ENCODE results near the gene CEACAM5. TPM values are rescaled to one million over a fixed set of nuclear protein-coding genes. Genes with fewer than 3 reads are reported as not detected.
"Not testable (repeated sequence)": the region's sequence is repeated elsewhere in the genome, so short reads cannot be mapped to it uniquely, and the experiment has no call there.

The CEACAM5 gene
- total RNA-seq, 2 experiments from 2014 or later: not detected

GRCh38 chr19:41702171-41702651 is 6.2 kb upstream of the CEACAM5 start:
- no peaks in the 10 kb centered on the region for H3K9me3 Mint-ChIP-seq
- H3K27ac Mint-ChIP-seq: no peak overlapping the region
- peaks cover 19% of the 10 kb centered on the region for H3K27me3 Mint-ChIP-seq (ENCODE audit: low read depth)
- no peak for DNase-seq
- H3K36me3 Mint-ChIP-seq (ENCODE audit: low read depth): no peaks in the 10 kb centered on the region
- no peak overlapping the region for H3K4me3 Mint-ChIP-seq
- intact Hi-C loops (cut with micrococcal nuclease): no loop called here
- CTCF ChIA-PET: interaction anchor here (0.8 to 4.8 kb wide), 5 partner anchors 10 to 63 kb away, joined by 3 to 17 read pairs (median 5); no protein-coding TSS in a partner anchor
- peaks cover 2% of the 10 kb centered on the region for H3K4me1 Mint-ChIP-seq (ENCODE audit: low read depth)

GRCh38 chr19:41703602-41704293 is 4.7 kb upstream of the CEACAM5 start:
- Mint-ChIP-seq H3K27me3 (ENCODE audit: low read depth) (peaks cover 25% of the 10 kb centered on the region), H3K4me1 (ENCODE audit: low read depth) (peaks cover 2% of the 10 kb centered on the region), H3K27ac (no peak overlapping the region), H3K36me3 (ENCODE audit: low read depth) (no peaks in the 10 kb centered on the region), H3K9me3 (no peaks in the 10 kb centered on the region), H3K4me3 (no peak overlapping the region)
- intact Hi-C loops (cut with micrococcal nuclease): no loop called here
- CTCF ChIA-PET: interaction anchor here (1.0 to 4.8 kb wide), 2 partner anchors 43 to 63 kb away, joined by 4 to 17 read pairs; no protein-coding TSS in a partner anchor
- DNase-seq: no peak

- peaks cover 25% of the 10 kb centered on the region for H3K27me3 Mint-ChIP-seq (ENCODE audit: low read depth)
- intact Hi-C loops (cut with micrococcal nuclease): loop anchor here (1.0 to 5.0 kb wide), 3 partner anchors 41 to 115 kb away; no protein-coding TSS in a partner anchor
- CTCF ChIA-PET: interaction anchor here (0.8 to 3.5 kb wide), 8 partner anchors 10 to 79 kb away, joined by 3 to 58 read pairs (median 9); no protein-coding TSS in a partner anchor
- H3K4me1 Mint-ChIP-seq (ENCODE audit: low read depth): peaks cover 2% of the 10 kb centered on the region
- H3K27ac Mint-ChIP-seq: no peak overlapping the region
- H3K36me3 Mint-ChIP-seq (ENCODE audit: low read depth): no peaks in the 10 kb centered on the region
- H3K4me3 Mint-ChIP-seq: no peak overlapping the region
- H3K9me3 Mint-ChIP-seq: no peaks in the 10 kb centered on the region
- DNase-seq: peak; percentile 61
Observed at GRCh38 chr19:41705393-41706174, 2.8 kb upstream of the CEACAM5 start.

DNA sequence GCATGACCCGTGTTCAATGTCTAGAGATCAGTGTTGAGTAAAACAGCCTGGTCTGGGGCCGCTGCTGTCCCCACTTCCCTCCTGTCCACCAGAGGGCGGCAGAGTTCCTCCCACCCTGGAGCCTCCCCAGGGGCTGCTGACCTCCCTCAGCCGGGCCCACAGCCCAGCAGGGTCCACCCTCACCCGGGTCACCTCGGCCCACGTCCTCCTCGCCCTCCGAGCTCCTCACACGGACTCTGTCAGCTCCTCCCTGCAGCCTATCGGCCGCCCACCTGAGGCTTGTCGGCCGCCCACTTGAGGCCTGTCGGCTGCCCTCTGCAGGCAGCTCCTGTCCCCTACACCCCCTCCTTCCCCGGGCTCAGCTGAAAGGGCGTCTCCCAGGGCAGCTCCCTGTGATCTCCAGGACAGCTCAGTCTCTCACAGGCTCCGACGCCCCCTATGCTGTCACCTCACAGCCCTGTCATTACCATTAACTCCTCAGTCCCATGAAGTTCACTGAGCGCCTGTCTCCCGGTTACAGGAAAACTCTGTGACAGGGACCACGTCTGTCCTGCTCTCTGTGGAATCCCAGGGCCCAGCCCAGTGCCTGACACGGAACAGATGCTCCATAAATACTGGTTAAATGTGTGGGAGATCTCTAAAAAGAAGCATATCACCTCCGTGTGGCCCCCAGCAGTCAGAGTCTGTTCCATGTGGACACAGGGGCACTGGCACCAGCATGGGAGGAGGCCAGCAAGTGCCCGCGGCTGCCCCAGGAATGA is 1.5 kb upstream of the CEACAM5 start:
- peaks cover 2% of the 10 kb centered on the region for H3K4me1 Mint-ChIP-seq (ENCODE audit: low read depth)
- DNase-seq: peak; percentile 75
- H3K9me3 Mint-ChIP-seq: no peaks in the 10 kb centered on the region
- no peaks in the 10 kb centered on the region for H3K36me3 Mint-ChIP-seq (ENCODE audit: low read depth)
- peaks cover 25% of the 10 kb centered on the region for H3K27me3 Mint-ChIP-seq (ENCODE audit: low read depth)
- H3K27ac Mint-ChIP-seq: no peak overlapping the region
- CTCF ChIA-PET: interaction anchor here (0.6 to 3.5 kb wide), 34 partner anchors 10 to 673 kb away, joined by 3 to 58 read pairs (median 4); partner anchors contain the start of gene CEACAM6
- peak overlapping the region; percentile 62 for H3K4me3 Mint-ChIP-seq
- intact Hi-C loops (cut with micrococcal nuclease): loop anchor here (1.0 to 5.0 kb wide), 4 partner anchors 39 to 114 kb away; no protein-coding TSS in a partner anchor

GRCh38 chr19:41707502-41707812 is 969 bp upstream of the CEACAM5 start:
- H3K4me1 Mint-ChIP-seq (ENCODE audit: low read depth): peaks cover 2% of the 10 kb centered on the region
- H3K27ac Mint-ChIP-seq: no peak overlapping the region
- DNase-seq: no peak
- CTCF ChIA-PET: interaction anchor here (0.6 to 3.5 kb wide), 28 partner anchors 9 to 674 kb away, joined by 3 to 58 read pairs (median 6); partner anchors contain the start of gene CEACAM6
- no peaks in the 10 kb centered on the region for H3K9me3 Mint-ChIP-seq
- H3K27me3 Mint-ChIP-seq (ENCODE audit: low read depth): peaks cover 25% of the 10 kb centered on the region
- intact Hi-C loops (cut with micrococcal nuclease): loop anchor here (1.0 to 5.0 kb wide), 3 partner anchors 65 to 113 kb away; no protein-coding TSS in a partner anchor
- H3K36me3 Mint-ChIP-seq (ENCODE audit: low read depth): no peaks in the 10 kb centered on the region
- no peak overlapping the region for H3K4me3 Mint-ChIP-seq

- peaks cover 2% of the 10 kb centered on the region for H3K4me1 Mint-ChIP-seq (ENCODE audit: low read depth)
Observed at GRCh38 chr19:41707871-41708371, 505 bp upstream of the CEACAM5 start.

GRCh38 chr19:41709516-41709915 is 1.1 kb downstream of the CEACAM5 start:
- CTCF ChIA-PET; DNase-seq; H3K36me3 Mint-ChIP-seq (ENCODE audit: low read depth); H3K4me3 Mint-ChIP-seq; H3K9me3 Mint-ChIP-seq; H3K27ac Mint-ChIP-seq; H3K4me1 Mint-ChIP-seq (ENCODE audit: low read depth): not testable (repeated sequence)
- peaks cover 29% of the 10 kb centered on the region for H3K27me3 Mint-ChIP-seq (ENCODE audit: low read depth)
- intact Hi-C loops (cut with micrococcal nuclease): loop anchor here (5.0 kb wide), 1 partner anchor 67 kb away; no protein-coding TSS in a partner anchor

More at GRCh38 chr19:41707871-41708371, 505 bp upstream of the CEACAM5 start:
- Mint-ChIP-seq H3K4me3 (no peak overlapping the region), H3K27me3 (ENCODE audit: low read depth) (peaks cover 25% of the 10 kb centered on the region), H3K36me3 (ENCODE audit: low read depth) (no peaks in the 10 kb centered on the region), H3K27ac (no peak overlapping the region), H3K9me3 (no peaks in the 10 kb centered on the region)
- CTCF ChIA-PET: interaction anchor here (1.4 to 3.5 kb wide), 7 partner anchors 9 to 77 kb away, joined by 6 to 58 read pairs (median 13); no protein-coding TSS in a partner anchor
- no peak for DNase-seq
- intact Hi-C loops (cut with micrococcal nuclease): loop anchor here (1.0 to 5.0 kb wide), 3 partner anchors 66 to 113 kb away; no protein-coding TSS in a partner anchor

- DNase-seq: no peak
- H3K4me1 Mint-ChIP-seq (ENCODE audit: low read depth): peaks cover 2% of the 10 kb centered on the region
- intact Hi-C loops (cut with micrococcal nuclease): loop anchor here (5.0 kb wide), 1 partner anchor 68 kb away; no protein-coding TSS in a partner anchor
- H3K4me3 Mint-ChIP-seq: no peak overlapping the region
- H3K9me3 Mint-ChIP-seq: no peaks in the 10 kb centered on the region
- CTCF ChIA-PET: interaction anchor here (0.8 to 1.0 kb wide), 2 partner anchors 36 to 43 kb away, joined by 3 to 4 read pairs; no protein-coding TSS in a partner anchor
- H3K27ac Mint-ChIP-seq: no peak overlapping the region
- H3K36me3 Mint-ChIP-seq (ENCODE audit: low read depth): no peaks in the 10 kb centered on the region
- peaks cover 25% of the 10 kb centered on the region for H3K27me3 Mint-ChIP-seq (ENCODE audit: low read depth)
Observed at GRCh38 chr19:41709951-41710645, 1.7 kb downstream of the CEACAM5 start.

DNA sequence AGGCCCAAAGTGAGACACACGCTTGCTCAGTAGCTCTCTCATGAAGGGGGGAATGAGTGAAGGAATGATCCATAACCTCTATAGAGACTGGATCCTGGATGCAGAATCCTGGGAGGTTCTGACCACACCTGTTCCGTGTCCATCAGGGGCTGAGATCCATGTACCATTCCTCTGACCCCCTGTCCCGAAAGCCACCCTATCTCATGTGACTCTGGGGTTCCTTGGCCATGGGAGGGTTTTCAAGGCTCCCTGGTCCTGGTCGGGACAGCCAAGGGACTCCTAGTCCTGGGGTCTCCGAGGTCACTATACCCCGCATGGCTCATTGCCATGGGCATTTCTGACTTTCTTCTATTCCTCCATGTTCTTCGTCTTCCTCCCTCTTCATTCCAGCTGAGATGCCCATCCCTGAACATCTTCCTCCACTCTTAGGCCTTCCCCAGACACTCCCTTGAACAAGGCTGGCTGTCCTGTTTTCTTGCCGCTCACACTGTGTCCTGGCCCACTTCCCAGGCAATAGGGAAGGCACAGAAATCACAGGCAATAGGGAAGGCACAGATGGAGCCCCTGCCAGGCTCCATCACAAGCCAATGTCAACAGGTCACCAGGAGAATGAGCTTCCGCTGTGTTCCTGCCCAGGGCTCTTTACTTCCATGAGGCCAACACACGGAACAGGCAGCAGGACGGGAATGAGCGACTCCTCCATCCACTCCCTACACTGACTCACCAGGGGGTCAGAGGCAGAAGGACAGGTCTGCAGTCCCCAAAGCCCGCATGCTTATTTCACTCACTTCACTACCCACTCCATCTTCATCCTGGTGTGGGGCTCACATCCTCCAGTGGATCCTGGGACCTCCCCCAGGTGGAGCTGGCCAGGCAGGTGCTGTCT is 3.2 kb downstream of the CEACAM5 start:
- peaks cover 2% of the 10 kb centered on the region for H3K4me1 Mint-ChIP-seq (ENCODE audit: low read depth)
- intact Hi-C loops (cut with micrococcal nuclease): no loop called here
- no peak for DNase-seq
- CTCF ChIA-PET: no interaction called here
- H3K9me3 Mint-ChIP-seq: no peaks in the 10 kb centered on the region
- peaks cover 20% of the 10 kb centered on the region for H3K27me3 Mint-ChIP-seq (ENCODE audit: low read depth)
- no peak overlapping the region for H3K4me3 Mint-ChIP-seq
- no peaks in the 10 kb centered on the region for H3K36me3 Mint-ChIP-seq (ENCODE audit: low read depth)
- no peak overlapping the region for H3K27ac Mint-ChIP-seq

DNA sequence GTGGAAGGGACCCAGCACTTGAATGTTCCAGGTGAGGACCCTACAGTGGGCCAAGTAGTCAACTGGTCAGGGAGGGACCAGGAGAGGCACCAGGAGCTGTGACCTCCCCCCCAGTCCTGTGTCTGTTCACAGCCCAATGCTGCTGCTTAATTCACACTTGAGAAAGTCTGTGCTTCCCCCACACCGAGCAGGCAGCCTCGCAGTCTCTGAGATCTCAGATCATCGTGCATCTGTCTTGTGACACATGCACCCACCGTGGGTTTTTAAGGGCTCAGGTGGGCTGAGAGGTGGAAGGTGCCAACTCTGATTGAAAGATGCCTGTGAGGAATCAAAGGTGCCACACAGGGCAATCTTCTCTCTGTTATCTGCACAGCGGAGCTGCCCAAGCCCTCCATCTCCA is 6.2 kb downstream of the CEACAM5 start:
- peaks cover 15% of the 10 kb centered on the region for H3K27me3 Mint-ChIP-seq (ENCODE audit: low read depth)
- intact Hi-C loops (cut with micrococcal nuclease): loop anchor here (1.0 kb wide), 1 partner anchor 15 kb away; no protein-coding TSS in a partner anchor
- H3K27ac Mint-ChIP-seq: no peak overlapping the region
- DNase-seq: no peak
- H3K4me1 Mint-ChIP-seq (ENCODE audit: low read depth): no peaks in the 10 kb centered on the region
- no peaks in the 10 kb centered on the region for H3K9me3 Mint-ChIP-seq
- no peak overlapping the region for H3K4me3 Mint-ChIP-seq
- no peaks in the 10 kb centered on the region for H3K36me3 Mint-ChIP-seq (ENCODE audit: low read depth)
- CTCF ChIA-PET: no interaction called here
